IPS-NIHi11 (cell line): ENCODE data around the gene ELOVL1.
A peak's percentile ranks its signal among the peaks of the same experiment; 100 is the strongest.
"Not testable (repeated sequence)": the region's sequence is repeated elsewhere in the genome, so short reads cannot be mapped to it uniquely, and the experiment has no call there.

Experiments used
- DNase-seq: peaks from one replicate; pipeline ENCODE4 v3.0.0; 2012; ENCODE audit warnings: mixed read lengths, low spot score

ELOVL1 gene

GRCh38 chr1:43381612-43382011, 13.8 kb upstream of the ELOVL1 start:
- DNase-seq = no peak

DNA sequence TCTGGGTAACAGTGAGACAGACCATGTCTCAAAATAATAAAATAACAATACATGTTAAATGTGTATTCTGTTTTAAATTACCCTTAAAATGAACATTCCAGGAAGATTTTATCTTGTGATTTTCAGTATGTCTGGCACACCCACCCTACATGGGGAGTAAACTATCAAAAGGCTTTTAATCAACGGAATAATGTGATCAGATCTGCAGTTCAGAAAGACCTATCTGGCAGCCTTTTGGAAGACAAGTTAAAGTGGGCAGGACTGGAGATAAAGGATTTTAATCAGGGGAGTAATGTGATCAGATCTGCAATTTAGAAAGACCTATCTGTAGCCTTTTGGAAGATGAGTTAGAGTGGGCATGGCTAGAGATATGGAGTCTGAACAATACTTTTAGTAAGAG, 11.7 kb upstream of the ELOVL1 start:
- no peak for DNase-seq

DNA sequence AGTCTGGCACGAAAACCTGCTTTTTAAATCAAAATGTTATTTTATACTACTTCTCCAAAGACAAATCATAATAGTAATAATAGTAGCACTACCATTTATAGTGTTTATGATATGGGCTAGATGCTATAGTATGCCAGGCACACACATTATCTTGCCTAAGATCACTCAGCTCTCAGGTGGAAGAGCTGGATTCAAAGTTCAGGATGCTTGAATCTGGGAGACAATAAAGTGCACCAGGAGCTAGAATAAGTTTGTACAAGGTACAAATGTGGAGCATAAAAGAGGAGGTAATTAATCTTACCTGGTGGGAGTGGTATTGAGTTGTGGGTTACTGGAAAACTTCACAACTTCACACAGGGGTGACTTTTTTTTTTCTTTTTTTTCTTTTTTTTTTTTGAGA, 10.0 kb upstream of the ELOVL1 start:
- DNase-seq = no peak

DNA sequence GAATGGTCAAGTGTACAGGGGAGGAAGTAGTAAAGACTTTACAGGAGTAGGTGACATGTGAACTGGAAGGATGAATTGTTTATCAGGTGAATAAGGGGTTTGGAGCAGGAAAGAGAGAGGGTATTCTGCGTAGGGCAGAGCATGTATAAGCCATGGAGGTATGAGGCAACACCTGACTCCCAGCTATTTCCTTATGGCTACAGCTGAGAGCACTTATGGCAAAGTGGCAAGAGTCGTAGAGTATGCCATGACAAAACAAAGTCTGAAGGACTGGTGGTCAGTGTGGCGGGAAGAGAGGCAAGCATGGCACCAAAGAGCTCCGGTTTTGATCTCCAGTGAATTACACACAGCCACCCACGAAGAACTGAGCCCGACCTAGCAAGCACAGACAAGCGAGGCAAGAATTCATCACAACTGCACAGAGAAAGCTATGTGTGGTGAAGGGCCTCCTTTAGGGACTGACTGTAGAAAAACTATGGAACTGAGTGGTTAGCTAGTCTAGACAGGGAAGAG, 9.0 kb upstream of the ELOVL1 start:
- no peak for DNase-seq

GRCh38 chr1:43373066-43373940, 5.5 kb upstream of the ELOVL1 start:
- DNase-seq = no peak

GRCh38 chr1:43372172-43372571, 4.4 kb upstream of the ELOVL1 start:
- no peak for DNase-seq

DNA sequence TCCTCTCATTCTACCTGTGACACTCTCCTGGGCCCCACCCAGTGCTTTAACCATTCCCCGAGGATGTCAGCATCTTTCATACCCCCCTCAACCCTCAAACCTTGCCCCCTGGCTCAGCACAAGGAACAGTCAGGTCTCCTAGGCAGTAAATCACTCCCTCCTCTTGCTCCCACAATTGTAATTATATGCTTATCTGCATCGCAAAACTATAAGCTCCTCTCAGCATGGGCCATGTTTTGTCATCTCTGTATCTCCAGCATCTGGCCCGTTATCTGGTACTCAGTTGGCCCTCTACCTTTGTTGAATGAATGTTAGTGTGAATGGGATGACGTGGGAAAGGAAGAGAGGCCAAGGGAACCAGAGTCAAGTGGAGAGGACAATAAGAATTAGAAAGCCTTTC, 2.8 kb upstream of the ELOVL1 start:
- no peak for DNase-seq

- not testable (repeated sequence) for DNase-seq
Observed at GRCh38 chr1:43369779-43370178, 2.0 kb upstream of the ELOVL1 start.

DNA sequence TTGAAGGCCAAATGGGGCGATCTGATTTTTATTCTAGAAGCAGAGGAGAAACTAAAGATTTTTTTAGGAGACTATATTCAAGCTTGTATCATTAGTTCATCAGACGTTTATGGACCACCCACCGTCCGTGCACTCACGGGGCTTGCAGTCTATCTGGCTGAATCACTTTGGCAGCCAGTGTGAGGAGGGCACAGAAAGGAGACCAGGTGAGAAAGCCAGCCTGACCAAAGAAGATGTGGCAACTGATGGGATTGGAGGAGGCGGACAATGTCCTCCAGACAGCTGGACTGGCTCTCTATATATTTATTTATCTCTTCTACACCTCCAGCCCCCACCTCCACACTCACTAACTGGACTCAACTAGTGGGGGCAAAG, 822 bp upstream of the ELOVL1 start:
- DNase-seq = peak; percentile 9

DNA sequence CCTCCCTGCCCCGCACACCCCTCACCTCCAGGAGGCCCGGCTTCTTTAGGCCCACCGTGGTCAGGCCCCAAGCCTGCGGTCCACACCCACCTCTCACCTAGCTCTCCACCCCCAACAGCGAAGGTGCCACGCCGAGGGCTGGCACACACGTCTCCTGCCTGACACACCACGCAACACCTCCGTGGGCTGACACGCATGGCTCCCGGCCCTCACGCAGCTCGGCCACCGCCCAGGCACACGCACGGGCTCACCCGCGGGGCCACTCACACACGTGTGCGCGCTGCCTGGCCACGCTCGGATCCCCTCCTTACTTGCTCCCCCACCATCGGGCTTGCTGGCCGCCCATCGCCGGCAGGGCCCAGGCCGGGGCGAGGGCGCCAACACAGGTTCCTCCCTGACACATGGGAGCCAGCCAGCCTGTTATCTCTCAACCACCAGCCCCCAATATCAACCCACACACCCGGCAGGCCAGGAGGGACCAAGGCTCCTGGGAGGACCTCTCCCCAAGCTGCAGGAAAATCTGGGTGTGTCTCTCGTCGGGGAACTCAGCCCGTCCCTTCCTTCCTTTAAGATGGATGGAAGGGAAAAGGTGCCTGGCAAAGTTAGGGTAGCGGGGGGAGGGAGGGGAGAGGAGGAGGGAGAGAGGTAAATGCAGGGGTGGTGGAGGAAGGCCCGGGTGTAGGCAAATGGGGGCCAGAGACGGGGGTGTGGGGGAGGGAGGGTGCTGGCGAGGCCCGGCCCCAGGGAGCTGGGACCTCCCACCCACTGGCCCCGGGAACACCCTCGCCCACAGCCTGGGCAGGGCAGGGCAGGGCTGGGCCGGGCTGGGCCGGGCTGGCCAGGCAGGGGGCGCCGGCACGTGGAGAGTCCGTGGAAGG, 546 bp downstream of the ELOVL1 start:
- peak; percentile 42 for DNase-seq

DNA sequence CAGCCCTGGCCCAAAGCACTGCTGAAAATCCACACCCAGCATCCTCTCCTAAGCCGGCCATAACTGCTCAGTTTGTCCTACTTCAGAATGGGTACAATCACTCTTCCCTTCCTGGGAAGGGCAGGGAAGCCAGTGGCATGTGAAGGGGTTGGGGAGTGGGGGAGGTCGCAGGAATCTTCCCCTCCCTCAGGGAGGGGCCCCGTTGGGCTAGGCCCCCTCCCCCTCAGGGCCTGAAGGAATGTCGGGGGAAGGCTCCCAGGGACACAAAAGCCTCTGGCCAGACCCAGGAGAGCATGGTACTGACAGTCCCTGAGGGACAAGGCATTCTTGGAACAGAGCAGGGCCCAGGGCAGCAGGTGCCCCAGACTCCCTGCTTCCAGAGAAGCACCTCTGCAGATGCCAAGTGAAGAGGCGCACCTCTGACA, 1.2 kb downstream of the ELOVL1 start:
- DNase-seq = peak; percentile 26

GRCh38 chr1:43366179-43366578, 1.6 kb downstream of the ELOVL1 start:
- peak; percentile 59 for DNase-seq

DNA sequence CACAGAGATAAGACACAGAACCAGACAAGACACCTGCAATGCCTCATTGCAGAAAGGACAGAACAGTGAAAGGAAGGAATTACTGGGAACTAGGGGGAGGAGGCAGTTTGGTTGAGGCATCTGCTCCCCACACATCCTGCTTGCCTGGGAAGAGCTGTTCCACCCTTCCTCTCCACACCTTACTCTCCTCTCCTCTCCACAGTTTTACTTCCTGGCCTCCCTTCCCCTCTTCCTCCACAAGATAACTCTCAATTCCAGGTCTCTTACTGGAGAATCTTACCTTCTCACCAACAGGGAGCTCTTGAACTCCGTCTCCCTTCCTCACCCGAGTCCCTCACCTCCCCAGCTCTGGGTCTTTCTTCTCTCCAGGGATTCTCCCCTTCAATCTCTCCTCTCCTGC, 2.1 kb downstream of the ELOVL1 start:
- no peak for DNase-seq

GRCh38 chr1:43363935-43364525, 3.8 kb downstream of the ELOVL1 start:
- DNase-seq = no peak

DNA sequence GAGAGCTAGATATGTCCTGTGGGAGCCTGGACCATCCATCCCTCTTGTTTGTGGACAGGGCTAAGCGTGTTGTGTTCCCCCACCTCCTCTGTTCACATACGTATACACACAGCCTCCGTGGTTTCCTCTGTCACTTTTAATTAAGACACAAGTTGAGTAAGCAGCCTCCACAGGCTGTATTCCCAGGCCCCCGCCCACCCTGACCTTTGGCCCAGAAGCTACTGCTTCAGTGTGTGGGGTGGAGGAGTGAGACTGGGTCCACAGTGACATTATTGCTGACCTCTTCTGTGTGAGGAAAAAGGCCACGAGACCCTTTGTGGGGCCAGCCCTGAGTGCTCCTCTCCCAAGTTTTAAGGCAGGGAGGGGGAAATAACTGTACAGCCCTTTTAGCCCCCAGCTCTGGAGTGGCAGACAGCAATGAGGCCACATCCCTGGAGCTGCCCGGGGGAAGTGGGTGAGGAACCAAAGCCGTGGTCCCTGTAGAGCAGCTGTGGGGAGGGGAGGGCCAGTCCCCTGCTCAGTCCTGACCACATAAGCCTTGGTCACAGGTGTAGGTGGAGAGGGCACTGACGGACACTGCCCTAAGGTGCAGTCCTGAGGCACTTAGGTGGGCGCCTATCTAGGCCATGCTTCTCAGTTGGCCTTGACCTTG, 4.4 kb downstream of the ELOVL1 start:
- DNase-seq = no peak

DNA sequence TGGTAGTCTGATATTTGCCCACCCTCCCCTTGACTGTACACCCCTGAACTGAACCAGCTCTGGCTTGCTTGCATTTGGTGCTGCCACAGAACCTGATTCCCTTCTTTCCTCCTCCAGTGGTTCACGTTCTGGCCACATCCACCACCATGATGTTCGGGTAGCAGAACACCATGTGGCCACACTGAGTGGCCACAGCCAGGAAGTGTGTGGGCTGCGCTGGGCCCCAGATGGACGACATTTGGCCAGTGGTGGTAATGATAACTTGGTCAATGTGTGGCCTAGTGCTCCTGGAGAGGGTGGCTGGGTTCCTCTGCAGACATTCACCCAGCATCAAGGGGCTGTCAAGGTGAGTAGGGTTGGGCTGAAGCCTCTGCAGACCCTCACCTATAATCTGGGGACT, 7.2 kb downstream of the ELOVL1 start:
- DNase-seq = no peak

DNA sequence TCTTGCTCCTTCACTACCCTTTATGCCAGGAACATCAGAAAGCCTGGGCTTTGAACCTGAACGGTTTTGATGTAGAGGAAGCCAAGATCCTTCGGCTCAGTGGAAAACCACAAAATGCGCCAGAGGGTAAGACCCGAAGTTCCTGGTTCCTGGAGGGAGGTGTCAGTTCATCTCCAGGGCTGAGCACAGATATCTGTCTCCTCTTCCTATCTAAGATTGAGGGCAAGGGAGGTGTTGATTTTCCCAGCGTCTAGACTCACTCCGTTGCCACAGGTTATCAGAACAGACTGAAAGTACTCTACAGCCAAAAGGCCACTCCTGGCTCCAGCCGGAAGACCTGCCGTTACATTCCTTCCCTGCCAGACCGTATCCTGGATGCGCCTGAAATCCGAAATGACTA, 8.1 kb downstream of the ELOVL1 start:
- no peak for DNase-seq

DNA sequence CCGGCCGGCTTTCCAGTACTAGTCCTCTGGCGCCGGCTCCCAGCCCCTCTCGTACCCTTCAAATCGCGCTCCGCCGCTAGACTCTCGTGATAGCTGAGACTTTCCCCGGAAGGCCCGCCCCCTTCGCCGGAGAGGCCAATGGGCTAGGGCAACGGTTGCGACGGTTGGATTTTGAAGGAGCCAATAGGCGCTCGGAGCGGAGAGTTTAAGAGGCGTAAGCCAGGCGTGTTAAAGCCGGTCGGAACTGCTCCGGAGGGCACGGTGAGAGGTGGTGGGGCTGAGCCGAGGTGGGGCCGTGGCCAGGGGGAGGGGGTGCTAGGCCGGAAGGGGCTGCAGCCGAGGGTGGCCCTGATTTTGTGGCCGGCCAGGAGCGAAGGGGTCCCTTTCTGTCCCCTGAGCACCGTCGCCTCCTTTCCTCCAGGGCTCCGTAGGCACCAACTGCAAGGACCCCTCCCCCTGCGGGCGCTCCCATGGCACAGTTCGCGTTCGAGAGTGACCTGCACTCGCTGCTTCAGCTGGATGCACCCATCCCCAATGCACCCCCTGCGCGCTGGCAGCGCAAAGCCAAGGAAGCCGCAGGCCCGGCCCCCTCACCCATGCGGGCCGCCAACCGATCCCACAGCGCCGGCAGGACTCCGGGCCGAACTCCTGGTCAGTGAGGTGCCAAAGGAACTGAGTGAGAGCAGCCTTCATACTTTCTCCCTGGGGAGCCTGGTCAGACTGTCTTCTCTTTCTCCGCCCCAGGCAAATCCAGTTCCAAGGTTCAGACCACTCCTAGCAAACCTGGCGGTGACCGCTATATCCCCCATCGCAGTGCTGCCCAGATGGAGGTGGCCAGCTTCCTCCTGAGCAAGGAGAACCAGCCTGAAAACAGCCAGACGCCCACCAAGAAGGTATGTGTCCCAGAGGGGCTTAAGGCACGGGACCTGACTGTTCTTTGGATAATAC, 8.8 kb downstream of the ELOVL1 start, which contains the start of gene CDC20:
TSS of gene CDC20 (plus strand) at position 236 of the 948 bp plus-strand sequence. CDS start at position 471, 235 bp downstream.
- DNase-seq = peak; percentile 94

- peak; percentile 54 for DNase-seq
Observed at GRCh38 chr1:43358121-43358745, 9.6 kb downstream of the ELOVL1 start.

DNA sequence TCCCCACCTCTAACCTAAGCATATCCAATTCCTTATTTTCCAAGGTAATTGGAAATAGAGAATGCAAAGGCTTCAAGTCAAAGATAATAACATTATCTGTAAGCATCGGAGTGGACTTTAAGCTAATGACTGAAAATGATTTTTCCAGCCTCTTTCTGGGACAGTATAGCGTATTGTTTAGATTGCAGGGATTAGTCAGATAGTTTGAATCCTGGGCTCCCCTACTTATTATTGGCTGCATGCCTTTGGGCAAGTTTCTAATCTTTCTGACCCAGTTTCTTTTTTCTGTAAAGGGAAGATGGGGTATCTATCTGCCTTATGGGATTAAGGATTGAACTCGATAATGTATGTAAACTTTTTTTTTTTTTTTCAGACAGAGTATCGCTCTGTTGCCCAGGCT, 10.6 kb downstream of the ELOVL1 start:
- no peak for DNase-seq
